ENCODE data around the gene TMEM132A. TPM values are rescaled to one million over a fixed set of nuclear protein-coding genes. Genes with fewer than 3 reads are reported as not detected.
A peak's percentile ranks its signal among the peaks of the same experiment; 100 is the strongest.

TMEM132A gene
- total RNA-seq, 6 experiments from 2014 or later, result 0.76 to 4.2 (median 1.7) TPM

GRCh38 chr11:60959431-60959830 lies 35.2 kb downstream of the TMEM132A start:
- Histone ChIP-seq H3K36me3 (no peaks in the 10 kb centered on the region), H3K9me3 (no peaks in the 10 kb centered on the region), H3K27ac (no peak overlapping the region), H3K27me3 (no peaks in the 10 kb centered on the region), H3K4me1 (no peaks in the 10 kb centered on the region), H3K4me3 (no peak overlapping the region)
- ATAC-seq (no peak), DNase-seq (no peak)
- TF ChIP-seq POLR2A (IDR thresholded peaks at IDR 0.05), result no peak
- TF ChIP-seq CTCF (IDR thresholded peaks at IDR 0.05), result no peak
- intact Hi-C loops (cut with DNase I), result no loop called here
- 69% methylated on average over 4 of the region's 6 CpGs for WGBS (ENCODE audit: insufficient coverage, low coverage, low lambda C conversion rate, missing lambda C conversion rate)

GRCh38 chr11:60960405-60960804 lies 36.1 kb downstream of the TMEM132A start:
- no peaks in the 10 kb centered on the region for H3K4me1 ChIP-seq
- 67% methylated on average over 6 of the region's 7 CpGs for WGBS (ENCODE audit: insufficient coverage, low coverage, low lambda C conversion rate, missing lambda C conversion rate)
- no peaks in the 10 kb centered on the region for H3K36me3 ChIP-seq
- ATAC-seq (no peak), DNase-seq (no peak)
- intact Hi-C loops (cut with DNase I), result loop anchor here in 1 of 2 donors (10.0 kb wide), 1 partner anchor 174 kb away; no protein-coding TSS in a partner anchor
- H3K27ac ChIP-seq, result no peak overlapping the region
- no peaks in the 10 kb centered on the region for H3K9me3 ChIP-seq
- no peaks in the 10 kb centered on the region for H3K27me3 ChIP-seq
- no peak overlapping the region for H3K4me3 ChIP-seq
- TF ChIP-seq POLR2A (IDR thresholded peaks at IDR 0.05), result no peak

DNA sequence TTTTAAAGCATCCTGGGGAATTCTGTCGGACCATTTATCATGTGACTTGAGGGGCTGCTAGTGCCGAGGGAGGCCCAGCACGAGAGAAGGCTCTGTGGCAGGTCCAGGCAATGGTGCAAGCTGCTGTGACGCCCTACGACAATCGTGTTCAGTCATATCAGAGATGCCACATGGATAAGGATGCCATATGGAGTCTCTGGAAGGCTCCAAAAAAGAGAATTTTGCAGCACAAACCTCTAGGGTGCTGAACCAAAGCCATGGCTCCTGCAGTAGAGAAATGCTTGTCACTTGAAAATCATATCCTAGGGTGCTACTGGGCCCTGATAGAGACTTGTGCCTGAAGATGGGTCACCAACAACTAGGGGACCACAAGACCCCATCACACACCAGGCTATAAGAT lies 40.5 kb downstream of the TMEM132A start:
- ATAC-seq, result no peak

GRCh38 chr11:60966890-60967289 lies 42.6 kb downstream of the TMEM132A start:
- intact Hi-C loops (cut with DNase I), result loop anchor here in 1 of 2 donors (10.0 kb wide), 1 partner anchor 168 kb away; no protein-coding TSS in a partner anchor
- Histone ChIP-seq H3K4me1 (no peaks in the 10 kb centered on the region), H3K27me3 (no peaks in the 10 kb centered on the region), H3K4me3 (no peak overlapping the region), H3K27ac (no peak overlapping the region), H3K36me3 (no peaks in the 10 kb centered on the region), H3K9me3 (no peaks in the 10 kb centered on the region)
- WGBS (ENCODE audit: insufficient coverage, low coverage, low lambda C conversion rate, missing lambda C conversion rate), result 75% methylated on average over 4 of the region's 4 CpGs
- DNase-seq, result no peak
- ATAC-seq, result peak in 3 of 4 donors; percentile 37 to 50 (median 39)
- TF ChIP-seq POLR2A (IDR thresholded peaks at IDR 0.05) (no peak), CTCF (IDR thresholded peaks at IDR 0.05) (no peak)

More for the DNA sequence above, 40.5 kb downstream of the TMEM132A start:
- TF ChIP-seq CTCF (IDR thresholded peaks at IDR 0.05), result no peak
- TF ChIP-seq POLR2A (IDR thresholded peaks at IDR 0.05), result no peak
- DNase-seq, result no peak
- no peaks in the 10 kb centered on the region for H3K9me3 ChIP-seq
- 50% methylated on average over 1 of the region's 6 CpGs for WGBS (ENCODE audit: insufficient coverage, low coverage, low lambda C conversion rate, missing lambda C conversion rate)
- no peaks in the 10 kb centered on the region for H3K36me3 ChIP-seq
- H3K27ac ChIP-seq, result no peak overlapping the region
- H3K4me3 ChIP-seq, result no peak overlapping the region
- no peaks in the 10 kb centered on the region for H3K27me3 ChIP-seq
- intact Hi-C loops (cut with DNase I), result loop anchor here in 1 of 2 donors (10.0 kb wide), 1 partner anchor 170 kb away; no protein-coding TSS in a partner anchor
- H3K4me1 ChIP-seq, result no peaks in the 10 kb centered on the region

DNA sequence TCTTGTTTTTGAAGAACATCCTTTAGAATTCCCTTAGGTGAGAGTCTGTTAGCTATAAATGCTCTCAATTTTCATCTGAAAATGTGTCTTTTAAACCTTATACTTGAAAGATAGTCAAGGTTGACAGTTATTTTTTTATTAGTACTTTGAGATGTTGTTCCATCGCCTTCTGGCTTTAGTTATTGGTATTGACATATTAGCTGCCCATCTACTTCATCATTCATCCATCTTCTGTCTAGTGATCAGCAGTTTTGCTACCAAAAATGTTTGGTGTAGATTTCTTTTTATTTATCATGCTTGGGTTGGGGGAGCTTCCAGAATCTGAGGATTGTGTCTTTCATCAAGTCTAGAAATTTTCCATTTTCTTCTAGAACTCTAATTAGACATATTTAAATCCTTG lies 44.0 kb downstream of the TMEM132A start:
- H3K27ac ChIP-seq, result no peak overlapping the region
- 33% methylated on average over 1 of the region's 1 CpG for WGBS (ENCODE audit: insufficient coverage, low coverage, low lambda C conversion rate, missing lambda C conversion rate)
- H3K4me3 ChIP-seq, result no peak overlapping the region
- no peaks in the 10 kb centered on the region for H3K36me3 ChIP-seq
- no peaks in the 10 kb centered on the region for H3K4me1 ChIP-seq
- no peaks in the 10 kb centered on the region for H3K9me3 ChIP-seq
- intact Hi-C loops (cut with DNase I), result loop anchor here in 1 of 2 donors (10.0 kb wide), 1 partner anchor 167 kb away; no protein-coding TSS in a partner anchor
- TF ChIP-seq CTCF (IDR thresholded peaks at IDR 0.05), result no peak
- no peak for TF ChIP-seq POLR2A (IDR thresholded peaks at IDR 0.05)
- DNase-seq, result no peak
- H3K27me3 ChIP-seq, result no peaks in the 10 kb centered on the region
- ATAC-seq, result no peak
